Activated naive CD4-positive, alpha-beta T cell treated with anti-CD3 and anti-CD28 coated beads, Interleukin-2, amount 50 U/mL, for 24 hours (primary cell): ENCODE results near the gene BCDIN3D.
"Not testable (repeated sequence)": the region's sequence is repeated elsewhere in the genome, so short reads cannot be mapped to it uniquely, and the experiment has no call there.

ENCODE experiments used
- H3K27ac Mint-ChIP-seq: one replicate; pipeline ENCODE4 v1.8.0; 2021; ENCODE audit warnings: mild to moderate bottlenecking, mixed read lengths
- H3K27me3 Mint-ChIP-seq: one replicate; pipeline ENCODE4 v1.8.0; 2021; ENCODE audit warnings: mixed read lengths
- H3K36me3 Mint-ChIP-seq: one replicate; pipeline ENCODE4 v1.8.0; 2021; ENCODE audit warnings: mixed read lengths
- H3K4me1 Mint-ChIP-seq: one replicate; pipeline ENCODE4 v1.8.0; 2021; ENCODE audit warnings: mixed read lengths
- H3K4me3 Mint-ChIP-seq: one replicate; pipeline ENCODE4 v1.8.0; 2021; ENCODE audit warnings: mild to moderate bottlenecking, mixed read lengths
- H3K9me3 Mint-ChIP-seq: one replicate; pipeline ENCODE4 v1.8.0; 2021; ENCODE audit warnings: mixed read lengths

BCDIN3D gene

GRCh38 chr12:49869816-49870500 is 27.1 kb upstream of the BCDIN3D start:
- Mint-ChIP-seq H3K4me1 (no peaks in the 10 kb centered on the region), H3K9me3 (no peaks in the 10 kb centered on the region), H3K27ac (no peak overlapping the region), H3K4me3 (no peak overlapping the region), H3K36me3 (no peaks in the 10 kb centered on the region), H3K27me3 (no peaks in the 10 kb centered on the region)

- H3K27ac Mint-ChIP-seq = no peak overlapping the region
- H3K4me3 Mint-ChIP-seq = no peak overlapping the region
- H3K4me1 Mint-ChIP-seq = no peaks in the 10 kb centered on the region
- no peaks in the 10 kb centered on the region for H3K36me3 Mint-ChIP-seq
- H3K27me3 Mint-ChIP-seq = no peaks in the 10 kb centered on the region
- H3K9me3 Mint-ChIP-seq = no peaks in the 10 kb centered on the region
Observed at GRCh38 chr12:49868952-49869815, 26.3 kb upstream of the BCDIN3D start.

GRCh38 chr12:49868449-49868848 is 25.5 kb upstream of the BCDIN3D start:
- H3K27me3 Mint-ChIP-seq = no peaks in the 10 kb centered on the region
- no peaks in the 10 kb centered on the region for H3K4me1 Mint-ChIP-seq
- H3K9me3 Mint-ChIP-seq = no peaks in the 10 kb centered on the region
- no peak overlapping the region for H3K4me3 Mint-ChIP-seq
- no peaks in the 10 kb centered on the region for H3K36me3 Mint-ChIP-seq
- H3K27ac Mint-ChIP-seq = no peak overlapping the region

- Mint-ChIP-seq H3K27ac (no peak overlapping the region), H3K27me3 (no peaks in the 10 kb centered on the region), H3K4me3 (no peak overlapping the region), H3K36me3 (no peaks in the 10 kb centered on the region), H3K4me1 (no peaks in the 10 kb centered on the region), H3K9me3 (no peaks in the 10 kb centered on the region)
Observed at GRCh38 chr12:49867570-49868341, 24.9 kb upstream of the BCDIN3D start.

- no peaks in the 10 kb centered on the region for H3K36me3 Mint-ChIP-seq
- no peaks in the 10 kb centered on the region for H3K4me1 Mint-ChIP-seq
- H3K4me3 Mint-ChIP-seq = no peak overlapping the region
- H3K9me3 Mint-ChIP-seq = no peaks in the 10 kb centered on the region
- no peaks in the 10 kb centered on the region for H3K27me3 Mint-ChIP-seq
- no peak overlapping the region for H3K27ac Mint-ChIP-seq
Observed at GRCh38 chr12:49866859-49867569, 24.1 kb upstream of the BCDIN3D start.

GRCh38 chr12:49865782-49866135 is 22.9 kb upstream of the BCDIN3D start:
- no peaks in the 10 kb centered on the region for H3K4me1 Mint-ChIP-seq
- H3K27me3 Mint-ChIP-seq = no peaks in the 10 kb centered on the region
- H3K9me3 Mint-ChIP-seq = no peaks in the 10 kb centered on the region
- no peak overlapping the region for H3K27ac Mint-ChIP-seq
- no peaks in the 10 kb centered on the region for H3K36me3 Mint-ChIP-seq
- H3K4me3 Mint-ChIP-seq = no peak overlapping the region

GRCh38 chr12:49865109-49865781 is 22.3 kb upstream of the BCDIN3D start:
- no peaks in the 10 kb centered on the region for H3K27me3 Mint-ChIP-seq
- H3K9me3 Mint-ChIP-seq = no peaks in the 10 kb centered on the region
- H3K27ac Mint-ChIP-seq = no peak overlapping the region
- no peaks in the 10 kb centered on the region for H3K4me1 Mint-ChIP-seq
- no peaks in the 10 kb centered on the region for H3K36me3 Mint-ChIP-seq
- H3K4me3 Mint-ChIP-seq = no peak overlapping the region

- Mint-ChIP-seq H3K36me3 (no peaks in the 10 kb centered on the region), H3K27me3 (no peaks in the 10 kb centered on the region), H3K9me3 (no peaks in the 10 kb centered on the region), H3K4me1 (no peaks in the 10 kb centered on the region), H3K4me3 (no peak overlapping the region), H3K27ac (no peak overlapping the region)
Observed at GRCh38 chr12:49864798-49865090, 21.8 kb upstream of the BCDIN3D start.

GRCh38 chr12:49863946-49864797 is 21.3 kb upstream of the BCDIN3D start:
- H3K27ac Mint-ChIP-seq = no peak overlapping the region

GRCh38 chr12:49860921-49861320 is 18.0 kb upstream of the BCDIN3D start:
- not testable (repeated sequence) for H3K27me3 Mint-ChIP-seq, H3K36me3 Mint-ChIP-seq, H3K27ac Mint-ChIP-seq, H3K4me3 Mint-ChIP-seq, H3K9me3 Mint-ChIP-seq, H3K4me1 Mint-ChIP-seq

More at GRCh38 chr12:49863946-49864797, 21.3 kb upstream of the BCDIN3D start:
- Mint-ChIP-seq H3K4me3 (no peak overlapping the region), H3K9me3 (no peaks in the 10 kb centered on the region), H3K27me3 (no peaks in the 10 kb centered on the region), H3K36me3 (no peaks in the 10 kb centered on the region), H3K4me1 (no peaks in the 10 kb centered on the region)

- H3K27me3 Mint-ChIP-seq, H3K36me3 Mint-ChIP-seq, H3K4me3 Mint-ChIP-seq, H3K9me3 Mint-ChIP-seq, H3K27ac Mint-ChIP-seq, H3K4me1 Mint-ChIP-seq: not testable (repeated sequence)
Observed at GRCh38 chr12:49855890-49856289, 13.0 kb upstream of the BCDIN3D start.

- Mint-ChIP-seq H3K4me1 (no peaks in the 10 kb centered on the region), H3K9me3 (no peaks in the 10 kb centered on the region), H3K27ac (no peak overlapping the region), H3K27me3 (no peaks in the 10 kb centered on the region), H3K4me3 (no peak overlapping the region), H3K36me3 (no peaks in the 10 kb centered on the region)
Observed at GRCh38 chr12:49854976-49855375, 12.1 kb upstream of the BCDIN3D start.

GRCh38 chr12:49853671-49854070 is 10.8 kb upstream of the BCDIN3D start:
- no peak overlapping the region for H3K27ac Mint-ChIP-seq
- no peaks in the 10 kb centered on the region for H3K27me3 Mint-ChIP-seq
- H3K4me3 Mint-ChIP-seq = no peak overlapping the region
- H3K36me3 Mint-ChIP-seq = no peaks in the 10 kb centered on the region
- H3K4me1 Mint-ChIP-seq = no peaks in the 10 kb centered on the region
- no peaks in the 10 kb centered on the region for H3K9me3 Mint-ChIP-seq

GRCh38 chr12:49847161-49847560 is 4.3 kb upstream of the BCDIN3D start:
- Mint-ChIP-seq H3K27ac (no peak overlapping the region), H3K4me1 (peaks cover 23% of the 10 kb centered on the region), H3K4me3 (no peak overlapping the region), H3K9me3 (no peaks in the 10 kb centered on the region), H3K27me3 (peaks cover 2% of the 10 kb centered on the region), H3K36me3 (no peaks in the 10 kb centered on the region)
